ENCODE results near the gene HDAC4.

HDAC4 gene

GRCh38 chr2:239015218-239015900, 385.5 kb downstream of the HDAC4 start:
- Histone ChIP-seq H3K4me3 (ENCODE audit: low read depth, low read length) (no peak overlapping the region), H3K9me3 (ENCODE audit: control insufficient read depth, insufficient read depth, low read length) (no peaks in the 10 kb centered on the region), H3K36me3 (ENCODE audit: control insufficient read depth, insufficient read depth, low read length) (no peaks in the 10 kb centered on the region), H3K4me1 (ENCODE audit: control insufficient read depth, insufficient read depth, low read length) (no peaks in the 10 kb centered on the region), H3K9ac (ENCODE audit: low read depth, low read length) (no peak overlapping the region), H3K27me3 (ENCODE audit: control insufficient read depth, insufficient read depth, low read length) (no peaks in the 10 kb centered on the region)

GRCh38 chr2:239014458-239015217, 386.2 kb downstream of the HDAC4 start:
- Histone ChIP-seq H3K9me3 (ENCODE audit: control insufficient read depth, insufficient read depth, low read length) (no peaks in the 10 kb centered on the region), H3K36me3 (ENCODE audit: control insufficient read depth, insufficient read depth, low read length) (no peaks in the 10 kb centered on the region), H3K4me3 (ENCODE audit: low read depth, low read length) (no peak overlapping the region), H3K9ac (ENCODE audit: low read depth, low read length) (no peak overlapping the region), H3K4me1 (ENCODE audit: control insufficient read depth, insufficient read depth, low read length) (no peaks in the 10 kb centered on the region), H3K27me3 (ENCODE audit: control insufficient read depth, insufficient read depth, low read length) (no peaks in the 10 kb centered on the region)

GRCh38 chr2:239013678-239013976, 387.2 kb downstream of the HDAC4 start:
- H3K27me3 ChIP-seq (ENCODE audit: control insufficient read depth, insufficient read depth, low read length), result no peaks in the 10 kb centered on the region
- H3K4me1 ChIP-seq (ENCODE audit: control insufficient read depth, insufficient read depth, low read length), result no peaks in the 10 kb centered on the region
- H3K9me3 ChIP-seq (ENCODE audit: control insufficient read depth, insufficient read depth, low read length), result no peaks in the 10 kb centered on the region
- H3K4me3 ChIP-seq (ENCODE audit: low read depth, low read length), result no peak overlapping the region
- no peaks in the 10 kb centered on the region for H3K36me3 ChIP-seq (ENCODE audit: control insufficient read depth, insufficient read depth, low read length)
- H3K9ac ChIP-seq (ENCODE audit: low read depth, low read length), result no peak overlapping the region

- H3K9ac ChIP-seq (ENCODE audit: low read depth, low read length), result no peak overlapping the region
- H3K4me1 ChIP-seq (ENCODE audit: control insufficient read depth, insufficient read depth, low read length), result no peaks in the 10 kb centered on the region
- no peak overlapping the region for H3K4me3 ChIP-seq (ENCODE audit: low read depth, low read length)
- no peaks in the 10 kb centered on the region for H3K27me3 ChIP-seq (ENCODE audit: control insufficient read depth, insufficient read depth, low read length)
- H3K36me3 ChIP-seq (ENCODE audit: control insufficient read depth, insufficient read depth, low read length), result no peaks in the 10 kb centered on the region
- no peaks in the 10 kb centered on the region for H3K9me3 ChIP-seq (ENCODE audit: control insufficient read depth, insufficient read depth, low read length)
These were observed 387.7 kb downstream of the HDAC4 start for GRCh38 chr2:239012936-239013677.

- Histone ChIP-seq H3K9ac (ENCODE audit: low read depth, low read length) (no peak overlapping the region), H3K36me3 (ENCODE audit: control insufficient read depth, insufficient read depth, low read length) (no peaks in the 10 kb centered on the region), H3K4me3 (ENCODE audit: low read depth, low read length) (no peak overlapping the region), H3K9me3 (ENCODE audit: control insufficient read depth, insufficient read depth, low read length) (no peaks in the 10 kb centered on the region), H3K4me1 (ENCODE audit: control insufficient read depth, insufficient read depth, low read length) (no peaks in the 10 kb centered on the region), H3K27me3 (ENCODE audit: control insufficient read depth, insufficient read depth, low read length) (no peaks in the 10 kb centered on the region)
These were observed 388.6 kb downstream of the HDAC4 start for GRCh38 chr2:239012228-239012627.

GRCh38 chr2:239009589-239009961, 391.2 kb downstream of the HDAC4 start:
- H3K9ac ChIP-seq (ENCODE audit: low read depth, low read length), result no peak overlapping the region
- no peaks in the 10 kb centered on the region for H3K27me3 ChIP-seq (ENCODE audit: control insufficient read depth, insufficient read depth, low read length)

GRCh38 chr2:239008677-239009588, 391.9 kb downstream of the HDAC4 start:
- Histone ChIP-seq H3K4me3 (ENCODE audit: low read depth, low read length) (no peak overlapping the region), H3K4me1 (ENCODE audit: control insufficient read depth, insufficient read depth, low read length) (no peaks in the 10 kb centered on the region), H3K36me3 (ENCODE audit: control insufficient read depth, insufficient read depth, low read length) (no peaks in the 10 kb centered on the region), H3K9ac (ENCODE audit: low read depth, low read length) (no peak overlapping the region), H3K27me3 (ENCODE audit: control insufficient read depth, insufficient read depth, low read length) (no peaks in the 10 kb centered on the region), H3K9me3 (ENCODE audit: control insufficient read depth, insufficient read depth, low read length) (no peaks in the 10 kb centered on the region)

More at GRCh38 chr2:239009589-239009961, 391.2 kb downstream of the HDAC4 start:
- Histone ChIP-seq H3K36me3 (ENCODE audit: control insufficient read depth, insufficient read depth, low read length) (no peaks in the 10 kb centered on the region), H3K4me1 (ENCODE audit: control insufficient read depth, insufficient read depth, low read length) (no peaks in the 10 kb centered on the region), H3K9me3 (ENCODE audit: control insufficient read depth, insufficient read depth, low read length) (no peaks in the 10 kb centered on the region), H3K4me3 (ENCODE audit: low read depth, low read length) (no peak overlapping the region)

- H3K9ac ChIP-seq (ENCODE audit: low read depth, low read length), result no peak overlapping the region
- no peaks in the 10 kb centered on the region for H3K27me3 ChIP-seq (ENCODE audit: control insufficient read depth, insufficient read depth, low read length)
- H3K36me3 ChIP-seq (ENCODE audit: control insufficient read depth, insufficient read depth, low read length), result no peaks in the 10 kb centered on the region
- no peaks in the 10 kb centered on the region for H3K9me3 ChIP-seq (ENCODE audit: control insufficient read depth, insufficient read depth, low read length)
- H3K4me3 ChIP-seq (ENCODE audit: low read depth, low read length), result no peak overlapping the region
- no peaks in the 10 kb centered on the region for H3K4me1 ChIP-seq (ENCODE audit: control insufficient read depth, insufficient read depth, low read length)
These were observed 392.8 kb downstream of the HDAC4 start for GRCh38 chr2:239008004-239008403.

- Histone ChIP-seq H3K36me3 (ENCODE audit: control insufficient read depth, insufficient read depth, low read length) (no peaks in the 10 kb centered on the region), H3K4me1 (ENCODE audit: control insufficient read depth, insufficient read depth, low read length) (no peaks in the 10 kb centered on the region), H3K4me3 (ENCODE audit: low read depth, low read length) (no peak overlapping the region), H3K27me3 (ENCODE audit: control insufficient read depth, insufficient read depth, low read length) (no peaks in the 10 kb centered on the region), H3K9me3 (ENCODE audit: control insufficient read depth, insufficient read depth, low read length) (no peaks in the 10 kb centered on the region), H3K9ac (ENCODE audit: low read depth, low read length) (no peak overlapping the region)
These were observed 394.1 kb downstream of the HDAC4 start for GRCh38 chr2:239006622-239007285.

- Histone ChIP-seq H3K36me3 (ENCODE audit: control insufficient read depth, insufficient read depth, low read length) (no peaks in the 10 kb centered on the region), H3K27me3 (ENCODE audit: control insufficient read depth, insufficient read depth, low read length) (no peaks in the 10 kb centered on the region), H3K4me3 (ENCODE audit: low read depth, low read length) (no peak overlapping the region), H3K4me1 (ENCODE audit: control insufficient read depth, insufficient read depth, low read length) (no peaks in the 10 kb centered on the region), H3K9ac (ENCODE audit: low read depth, low read length) (no peak overlapping the region), H3K9me3 (ENCODE audit: control insufficient read depth, insufficient read depth, low read length) (no peaks in the 10 kb centered on the region)
These were observed 395.2 kb downstream of the HDAC4 start for GRCh38 chr2:239005586-239005985.

Measured in iPS-15b (cell line).